Left forelimb (tissue), 1 donor: ENCODE measurements around the gene EPAS1.

Experiments
- DNase-seq: peaks from one replicate; pipeline ENCODE4 v3.0.0-alpha.2; 2018; ENCODE audit warnings: low spot score

Gene EPAS1

DNA sequence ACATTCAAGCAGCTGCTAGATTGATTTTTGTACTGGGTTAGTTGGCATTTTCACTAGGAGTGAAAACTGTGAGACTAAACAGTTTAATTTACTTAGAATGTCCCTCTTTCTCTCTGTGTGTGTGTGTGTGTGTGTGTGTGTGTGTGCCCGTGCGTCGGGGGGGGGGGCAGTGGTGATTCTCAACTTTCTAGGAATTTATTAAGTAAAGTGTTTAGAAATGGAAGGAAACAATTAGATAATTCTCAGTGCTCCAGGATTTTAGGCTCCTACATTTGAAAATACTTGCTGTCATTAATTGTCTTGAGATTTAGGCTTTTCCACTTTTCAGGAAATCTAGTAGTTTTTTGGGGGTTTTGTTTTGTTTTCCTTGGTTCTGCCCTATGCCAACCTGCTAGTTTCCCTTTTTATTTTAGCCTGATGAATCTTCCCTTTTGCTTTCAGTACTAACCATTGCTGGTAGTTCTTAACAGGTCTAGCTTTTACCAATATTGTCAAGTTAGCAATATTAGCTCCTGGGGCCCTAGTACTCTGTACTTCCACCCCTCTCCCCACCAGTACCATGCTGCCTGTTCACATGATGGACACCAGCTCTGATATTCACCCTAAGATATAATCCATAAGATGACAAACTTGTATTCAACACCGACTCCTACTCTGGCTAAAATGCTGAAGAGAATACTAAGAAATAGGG lies 4.9 kb downstream of the EPAS1 start:
- DNase-seq = no peak

GRCh38 chr2:46303233-46303632 lies 6.0 kb downstream of the EPAS1 start:
- DNase-seq = no peak

- no peak for DNase-seq
Measured at GRCh38 chr2:46303822-46304221, 6.6 kb downstream of the EPAS1 start.

DNA sequence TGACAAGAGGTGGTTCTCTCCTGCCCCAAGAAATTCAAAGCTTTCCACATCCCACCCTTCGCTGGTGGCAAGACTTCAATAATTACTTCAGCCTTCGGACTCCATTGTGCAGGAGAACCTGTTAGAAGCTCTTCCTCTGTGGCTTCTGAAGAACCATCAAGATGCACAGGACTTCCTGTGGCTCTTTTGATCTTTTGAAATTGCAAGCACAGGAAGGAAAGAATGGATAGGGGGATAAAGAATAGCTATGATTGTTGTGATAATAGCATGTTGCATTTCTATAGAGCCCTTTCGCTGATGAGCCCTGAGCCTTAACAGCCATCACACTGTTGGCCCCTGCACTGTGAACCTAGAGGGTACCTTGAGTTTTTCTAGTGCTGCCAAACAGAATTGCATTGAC lies 7.4 kb downstream of the EPAS1 start:
- DNase-seq = no peak

DNA sequence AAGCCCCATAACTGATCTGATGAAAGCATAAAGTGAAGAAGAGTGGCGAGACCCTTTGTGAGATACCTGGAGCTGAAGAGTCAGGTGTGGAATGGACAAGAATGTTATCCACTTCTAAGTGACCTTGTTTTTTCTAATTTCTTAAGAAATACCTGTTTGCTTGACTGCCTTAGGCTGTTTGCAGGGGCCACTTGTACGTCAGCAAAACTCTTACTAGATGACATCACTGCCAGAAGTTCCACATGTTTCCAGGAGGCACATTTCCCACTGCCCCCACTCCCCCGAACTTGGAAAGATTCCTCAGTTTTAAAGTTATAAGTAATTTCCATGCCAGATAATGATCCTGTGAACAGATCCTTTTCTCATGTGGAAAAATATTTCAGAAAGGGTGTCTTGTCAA lies 8.0 kb downstream of the EPAS1 start:
- DNase-seq = no peak

DNA sequence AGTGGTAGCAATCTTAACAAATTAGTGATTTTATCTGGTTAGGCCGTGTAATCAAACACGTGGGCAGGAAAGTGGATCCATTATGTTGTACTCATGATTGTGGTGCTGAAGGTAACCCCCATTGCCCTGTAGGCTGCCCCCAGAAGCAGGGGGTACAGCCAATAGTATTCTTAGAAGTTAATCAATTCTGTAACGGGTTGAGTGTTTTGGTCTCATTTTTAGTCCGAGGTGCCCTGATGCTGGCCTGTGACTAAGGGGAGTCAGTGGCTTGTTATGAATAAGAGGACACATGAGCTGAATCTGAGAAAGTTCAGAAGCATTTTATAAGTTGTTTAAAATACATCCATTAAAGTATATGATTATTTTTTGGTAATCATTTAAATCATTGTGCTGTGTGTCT lies 8.6 kb downstream of the EPAS1 start:
- no peak for DNase-seq

DNA sequence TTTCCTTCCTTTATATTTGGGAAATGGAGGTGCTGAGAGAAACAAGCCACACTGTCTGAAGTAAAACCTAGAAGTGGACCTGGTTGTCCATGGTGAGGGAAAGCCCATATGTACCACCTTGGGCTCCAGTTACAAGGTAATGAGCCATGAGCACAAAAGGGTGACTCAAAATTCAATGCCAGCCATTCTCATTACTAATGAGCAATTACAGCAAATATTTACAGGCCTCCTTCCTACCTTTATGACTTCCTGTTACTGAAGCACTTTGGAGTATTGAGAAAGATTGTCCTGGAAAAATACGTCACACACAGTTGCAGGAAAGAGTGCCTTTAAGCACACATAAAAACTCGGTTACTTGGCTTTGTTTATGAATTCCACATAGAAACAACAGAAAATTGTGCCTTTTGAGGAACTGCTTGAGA lies 9.1 kb downstream of the EPAS1 start:
- no peak for DNase-seq

- DNase-seq = no peak
Measured at GRCh38 chr2:46306988-46307655, 9.9 kb downstream of the EPAS1 start.

- DNase-seq = no peak
Measured at GRCh38 chr2:46308081-46308480, 10.9 kb downstream of the EPAS1 start.

DNA sequence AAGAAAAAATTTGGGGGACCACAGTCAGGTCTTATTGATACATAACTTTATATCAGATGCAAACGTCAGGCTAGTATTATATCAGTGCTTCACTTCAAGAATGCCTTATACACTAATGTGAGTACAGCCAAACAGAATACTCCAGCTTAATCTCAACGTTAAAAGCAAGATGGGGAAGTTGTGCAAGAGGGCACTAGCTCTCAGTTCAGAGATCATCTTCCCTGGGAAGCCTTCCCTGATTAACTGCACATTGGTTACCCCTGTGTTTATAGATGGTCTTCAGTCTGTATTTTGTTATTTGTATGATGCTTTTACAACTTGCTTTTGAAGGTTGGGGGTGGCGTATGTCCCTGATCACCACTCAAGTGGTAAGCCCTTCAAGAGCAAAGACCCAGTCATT lies 11.4 kb downstream of the EPAS1 start:
- DNase-seq = no peak

GRCh38 chr2:46309052-46309953 lies 12.1 kb downstream of the EPAS1 start:
- no peak for DNase-seq

- DNase-seq = no peak
Measured at GRCh38 chr2:46310446-46310845, 13.2 kb downstream of the EPAS1 start.

DNA sequence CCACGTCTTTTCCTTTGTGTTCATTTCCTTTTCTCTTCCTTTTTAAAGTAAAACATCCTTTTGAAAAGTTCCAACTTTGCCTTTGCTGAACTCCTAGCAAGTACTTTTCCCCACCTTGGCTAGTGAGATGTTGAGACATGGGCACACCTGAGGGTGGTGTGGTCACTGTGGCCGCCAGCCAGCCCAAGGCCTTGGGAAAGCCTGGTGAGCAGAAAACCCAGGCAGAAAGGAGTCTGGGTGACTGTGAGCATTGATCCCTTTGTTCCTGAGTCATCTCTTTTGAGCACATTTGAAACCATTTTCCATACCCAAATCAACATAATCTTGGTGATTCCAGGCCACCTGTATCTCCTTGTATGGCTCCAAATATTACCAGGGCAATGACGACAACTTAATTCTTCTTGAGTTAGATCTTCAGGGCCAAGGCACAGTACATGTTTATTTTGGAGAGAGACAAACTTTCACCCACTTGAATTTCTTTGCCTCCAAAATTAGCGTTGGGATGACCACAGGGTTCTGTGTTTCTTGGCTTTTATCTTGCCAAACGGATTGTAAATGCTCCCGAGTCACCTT lies 14.5 kb downstream of the EPAS1 start:
- no peak for DNase-seq

- DNase-seq = no peak
Measured at GRCh38 chr2:46313063-46313462, 15.9 kb downstream of the EPAS1 start.

- no peak for DNase-seq
Measured at GRCh38 chr2:46314065-46314835, 17.0 kb downstream of the EPAS1 start.

DNA sequence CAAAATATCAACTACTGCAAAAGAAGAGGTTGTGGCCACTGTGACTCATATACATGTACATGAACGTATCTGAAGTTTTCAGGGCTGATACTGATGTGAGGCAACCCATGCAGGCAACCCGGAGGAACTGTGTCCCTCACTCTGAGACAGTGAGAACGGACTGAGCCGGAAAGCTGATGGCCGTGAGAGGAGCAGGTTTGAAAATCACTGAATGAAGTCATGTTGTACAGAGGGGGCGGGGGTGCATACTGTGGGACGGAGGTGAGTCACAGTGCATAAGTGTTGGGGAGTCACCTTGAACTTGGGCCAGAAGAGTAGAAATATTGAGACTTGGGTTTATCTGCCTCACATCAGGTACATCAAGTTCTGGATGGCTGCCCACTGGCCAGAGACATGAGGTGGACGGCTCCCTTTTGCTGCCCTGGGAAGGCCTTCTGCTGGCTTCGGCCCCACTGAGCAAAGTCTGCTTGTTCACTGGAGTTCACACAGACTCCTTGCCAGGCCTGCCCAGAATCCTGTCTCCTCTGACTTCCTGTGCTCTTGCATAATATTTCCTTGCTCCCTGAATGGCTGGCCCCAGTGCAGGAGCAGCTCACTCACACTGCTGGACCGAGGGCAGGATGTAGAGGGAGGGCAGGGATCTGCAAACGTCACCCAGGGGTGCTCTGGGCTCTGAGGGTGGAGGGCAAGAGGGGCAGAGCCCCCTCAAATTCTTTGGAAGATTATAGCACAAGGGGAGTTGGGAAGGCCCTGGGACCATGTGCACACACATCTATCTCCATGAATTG lies 18.1 kb downstream of the EPAS1 start:
- DNase-seq = no peak

- no peak for DNase-seq
Measured at GRCh38 chr2:46317094-46317486, 19.9 kb downstream of the EPAS1 start.

- no peak for DNase-seq
Measured at GRCh38 chr2:46318579-46319460, 21.6 kb downstream of the EPAS1 start.

DNA sequence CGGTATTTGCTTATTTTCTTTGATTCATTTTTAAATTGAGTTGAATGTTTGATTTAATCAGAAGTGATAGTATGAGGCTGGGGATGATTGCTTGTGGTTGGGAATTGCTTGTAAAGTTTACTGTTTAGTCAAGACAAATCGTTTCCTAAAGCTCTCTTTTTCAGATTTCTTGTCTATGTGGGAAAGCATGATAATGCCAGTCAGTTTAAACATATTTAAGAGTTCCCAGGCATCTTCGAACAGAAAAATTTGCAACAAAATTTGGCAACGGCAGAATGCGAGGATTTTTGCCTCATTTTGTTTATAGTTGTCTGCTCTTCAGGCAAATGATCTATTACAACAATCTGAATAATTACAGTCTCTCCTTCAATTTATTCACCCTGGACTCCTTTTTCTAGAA lies 22.5 kb downstream of the EPAS1 start:
- DNase-seq = no peak

DNA sequence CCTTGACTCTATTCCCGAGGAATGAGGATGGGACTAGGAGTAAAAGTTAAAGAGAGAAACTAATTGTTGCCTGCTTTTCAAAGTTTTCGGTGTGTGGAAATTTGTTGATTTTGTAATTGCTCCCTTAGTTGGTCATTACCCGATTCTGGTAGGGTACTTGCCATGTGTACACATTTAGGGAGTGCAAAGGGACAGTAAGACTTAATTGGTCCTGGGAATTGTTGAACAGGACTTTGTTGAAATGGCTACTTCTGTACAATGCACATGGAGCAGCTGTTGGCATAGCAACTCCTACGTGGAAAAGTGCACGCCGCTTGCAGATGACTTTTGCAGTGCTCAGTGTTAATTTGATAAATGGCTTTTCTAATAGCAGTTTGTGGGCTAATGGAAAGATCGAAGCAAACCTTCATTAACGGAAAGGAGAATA lies 22.9 kb downstream of the EPAS1 start:
- DNase-seq = no peak
